CD4-positive, alpha-beta T cell (primary cell): ENCODE results near the gene FKBP5. TPM values are rescaled to one million over a fixed set of nuclear protein-coding genes. Genes with fewer than 3 reads are reported as not detected.
A peak's percentile ranks its signal among the peaks of the same experiment; 100 is the strongest.

ENCODE experiments used
- ATAC-seq: fragments of 200-7000 bp; cut with Tn5 transposase; one replicate; pipeline ENCODE4 v1.10.0; 2022; ENCODE audit warnings: mild to moderate bottlenecking; ENCODE audit not compliant: poor library complexity
- CTCF ChIA-PET: fragments of 350-600 bp; sonication (Branson Sonifier 250); formaldehyde crosslinking; loops from one replicate; lab custom pipeline; 2021; ENCODE audit warnings: antibody characterized with exemption, inconsistent platforms; lab: Charles Lee
- POLR2A ChIA-PET: fragments of 350-600 bp; sonication (Branson Sonifier 250); formaldehyde crosslinking; loops from one replicate; lab custom pipeline; 2021; ENCODE audit warnings: antibody characterized with exemption, inconsistent platforms; lab: Charles Lee
- DNase-seq, 14 experiments: peaks; one replicate each; pipeline ENCODE4 v3.0.0-alpha.2; 2013 to 2020; ENCODE audit warnings: mixed read lengths in 2 of 14
- H3K27ac ChIP-seq, 2 donors: one replicate each; pipeline versions ENCODE4 v1.5.1 to v1.7.0; 2013; ENCODE audit warnings: low read length in 2 of 2, low read depth in 1 of 2, mild to moderate bottlenecking in 1 of 2
- H3K27me3 ChIP-seq, 2 experiments: 1 replicate in 1 of 2; 2 replicates in 1 of 2; pipeline versions ENCODE4 v1.6.1 to v1.7.0; 2013; ENCODE audit warnings: low read length in 2 of 2, control low read depth in 1 of 2, mild to moderate bottlenecking in 1 of 2, moderate library complexity in 1 of 2; ENCODE audit not compliant: insufficient read depth in 2 of 2, control insufficient read depth in 1 of 2
- H3K36me3 ChIP-seq: one replicate; pipeline ENCODE4 v1.6.1; 2013; ENCODE audit warnings: low read length, control low read depth; ENCODE audit not compliant: insufficient read depth
- H3K4me1 ChIP-seq: one replicate; pipeline ENCODE4 v1.6.1; 2013; ENCODE audit warnings: low read length, control low read depth; ENCODE audit not compliant: insufficient read depth
- H3K4me3 ChIP-seq: one replicate; pipeline ENCODE4 v1.5.1; 2013; ENCODE audit warnings: mild to moderate bottlenecking, low read length, moderate library complexity
- H3K9me3 ChIP-seq, 2 experiments: 1 replicate in 1 of 2; 2 replicates in 1 of 2; pipeline versions ENCODE4 v1.6.1 to v1.7.0; 2013; ENCODE audit warnings: low read length in 2 of 2, mild to moderate bottlenecking in 2 of 2, control low read depth in 1 of 2, moderate library complexity in 1 of 2; ENCODE audit not compliant: control insufficient read depth in 1 of 2, insufficient read depth in 1 of 2
- H3K27ac Mint-ChIP-seq: one replicate; pipeline ENCODE4 v1.8.0; 2020; ENCODE audit warnings: mixed read lengths
- H3K27me3 Mint-ChIP-seq: one replicate; pipeline ENCODE4 v1.8.0; 2021; ENCODE audit warnings: mixed read lengths
- H3K36me3 Mint-ChIP-seq: one replicate; pipeline ENCODE4 v1.8.0; 2021; ENCODE audit warnings: low read depth, mixed read lengths
- H3K4me1 Mint-ChIP-seq: one replicate; pipeline ENCODE4 v1.8.0; 2021; ENCODE audit warnings: low read depth, mixed read lengths
- H3K4me3 Mint-ChIP-seq: one replicate; pipeline ENCODE4 v1.8.0; 2020; ENCODE audit warnings: mild to moderate bottlenecking, mixed read lengths
- H3K9me3 Mint-ChIP-seq: one replicate; pipeline ENCODE4 v1.8.0; 2020; ENCODE audit warnings: mixed read lengths
- CTCF ChIP-seq: fragments of 200-600 bp; IDR thresholded peaks from one replicate; pipeline ENCODE4 v1.8.0; 2022; ENCODE audit warnings: antibody characterized with exemption, mild to moderate bottlenecking
- intact Hi-C, 2 experiments: fragments of 100-400 bp; cut with DNase I in 1 of 2; cut with micrococcal nuclease in 1 of 2; formaldehyde crosslinking; loops; one replicate each; pipeline versions ENCODE4 v1.15.1 to v1.9.0; 2023 to 2025; cut with DNase I, micrococcal nuclease
- total RNA-seq, 174 experiments: library from RNA in 2 of 174; stranded (reverse) in 2 of 174; gene quantifications; one replicate each; pipeline ENCODE4 v1.2.3 and lab custom pipeline; 2021 to 2026

The FKBP5 gene
- total RNA-seq, 2 experiments from 2014 or later, result 72.6 to 75.9 TPM

- no peaks in the 10 kb centered on the region for H3K9me3 ChIP-seq
- H3K36me3 ChIP-seq, result no peaks in the 10 kb centered on the region
- peaks cover 65% of the 10 kb centered on the region for H3K4me1 ChIP-seq
- Mint-ChIP-seq H3K4me3 (no peak overlapping the region), H3K27me3 (no peaks in the 10 kb centered on the region), H3K27ac (peak overlapping the region; percentile 84), H3K4me1 (peaks cover 69% of the 10 kb centered on the region), H3K9me3 (no peaks in the 10 kb centered on the region), H3K36me3 (no peaks in the 10 kb centered on the region)
- no peak overlapping the region for H3K4me3 ChIP-seq
- intact Hi-C loops, result no loop called here
- TF ChIP-seq CTCF, result no peak
- ATAC-seq (no peak), DNase-seq (no peak)
- ChIA-PET CTCF (interaction anchor here (0.9 to 2.6 kb wide), 3 partner anchors 11 to 20 kb away, joined by 4 to 5 read pairs (median 4); partner anchors contain the start of gene ARMC12), POLR2A (interaction anchor here (1.9 kb wide), 1 partner anchor 15 kb away, joined by 7 read pairs; no protein-coding TSS in a partner anchor)
- H3K27ac ChIP-seq, result no peak overlapping the region
- H3K27me3 ChIP-seq, result no peaks in the 10 kb centered on the region
These were observed 28.1 kb upstream of the FKBP5 start for GRCh38 chr6:35716798-35717197.

DNA sequence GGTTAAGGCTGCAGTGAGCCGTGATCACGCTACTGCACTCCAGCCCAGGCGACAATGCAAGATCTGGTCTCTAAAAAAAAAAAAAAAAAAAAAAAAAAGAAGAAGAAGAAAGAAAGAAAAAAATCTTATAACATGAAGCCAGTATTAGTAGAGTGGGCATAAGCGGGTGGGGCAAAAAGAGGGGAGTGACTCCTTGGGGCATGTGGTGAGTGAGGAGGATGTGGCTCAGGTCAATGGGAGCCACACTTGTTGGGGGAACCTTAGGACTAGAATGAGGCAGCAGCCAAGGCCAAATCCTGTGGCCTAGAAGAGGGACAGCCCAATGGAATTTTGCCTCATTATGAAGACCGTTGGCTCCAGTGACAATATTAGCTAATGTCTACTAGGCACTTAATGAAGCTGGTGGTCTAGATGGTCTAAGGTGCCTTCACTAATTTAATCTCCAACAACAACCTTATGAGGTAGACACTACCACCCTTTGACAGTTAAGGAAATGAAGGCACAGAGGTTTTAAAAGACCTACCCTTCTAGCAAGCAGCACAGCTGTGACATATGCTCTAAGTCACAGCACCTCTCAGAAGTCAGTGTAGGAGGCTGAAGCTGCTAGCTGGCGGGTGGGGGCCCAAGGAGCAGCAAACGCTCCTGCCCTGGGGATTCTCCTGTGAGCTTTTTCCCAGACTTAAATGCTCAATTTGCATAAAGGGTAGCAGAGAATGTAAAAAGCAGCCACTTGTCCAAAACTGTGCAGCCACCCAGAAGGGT is 24.5 kb upstream of the FKBP5 start:
- ATAC-seq (no peak), DNase-seq (peak in 1 of 14 experiments; percentile 26)
- Mint-ChIP-seq H3K4me3 (no peak overlapping the region), H3K36me3 (no peaks in the 10 kb centered on the region), H3K27ac (no peak overlapping the region), H3K9me3 (no peaks in the 10 kb centered on the region), H3K27me3 (no peaks in the 10 kb centered on the region), H3K4me1 (peaks cover 53% of the 10 kb centered on the region)
- Histone ChIP-seq H3K4me1 (peaks cover 44% of the 10 kb centered on the region), H3K27me3 (no peaks in the 10 kb centered on the region), H3K27ac (no peak overlapping the region), H3K9me3 (no peaks in the 10 kb centered on the region), H3K36me3 (no peaks in the 10 kb centered on the region), H3K4me3 (no peak overlapping the region)
- ChIA-PET POLR2A (interaction anchor here (0.9 to 1.5 kb wide), 3 partner anchors 9 to 112 kb away, joined by 3 to 5 read pairs (median 3); no protein-coding TSS in a partner anchor), CTCF (interaction anchor here (0.8 kb wide), 1 partner anchor 48 kb away, joined by 3 read pairs; no protein-coding TSS in a partner anchor)
- TF ChIP-seq CTCF, result no peak
- intact Hi-C loops, result loop anchor here in 1 of 2 experiments (2.0 kb wide), 1 partner anchor 14 kb away; no protein-coding TSS in a partner anchor

DNA sequence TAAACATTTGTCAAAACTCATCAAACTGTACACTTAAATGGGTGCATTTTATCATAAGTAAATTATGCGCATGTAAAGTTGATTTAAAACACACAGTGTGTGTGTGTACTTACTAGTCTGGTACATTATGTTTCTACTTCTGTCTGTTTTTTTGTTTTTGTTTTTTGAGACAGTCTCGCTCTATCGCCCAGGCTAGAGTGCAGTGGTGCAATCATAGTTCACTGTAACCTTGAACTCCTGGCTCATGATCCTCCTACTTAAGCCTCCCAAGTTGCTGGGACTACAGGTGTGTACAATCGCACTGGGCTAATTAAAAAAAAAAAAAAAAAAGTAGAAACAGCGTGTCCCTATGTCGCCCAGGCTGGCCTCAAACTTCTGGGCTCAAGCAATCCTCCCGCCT is 23.0 kb upstream of the FKBP5 start:
- Mint-ChIP-seq H3K27me3 (no peaks in the 10 kb centered on the region), H3K27ac (no peak overlapping the region), H3K4me3 (no peak overlapping the region), H3K36me3 (no peaks in the 10 kb centered on the region), H3K9me3 (no peaks in the 10 kb centered on the region), H3K4me1 (peaks cover 38% of the 10 kb centered on the region)
- H3K27me3 ChIP-seq, result no peaks in the 10 kb centered on the region
- no peaks in the 10 kb centered on the region for H3K9me3 ChIP-seq
- no peak for DNase-seq
- ATAC-seq, result no peak
- intact Hi-C loops, result loop anchor here in 1 of 2 experiments (2.0 kb wide), 1 partner anchor 15 kb away; no protein-coding TSS in a partner anchor
- H3K27ac ChIP-seq, result no peak overlapping the region
- no peaks in the 10 kb centered on the region for H3K36me3 ChIP-seq
- CTCF ChIA-PET, result no interaction called here
- TF ChIP-seq CTCF, result no peak
- POLR2A ChIA-PET, result interaction anchor here (1.0 kb wide), 1 partner anchor 113 kb away, joined by 3 read pairs; no protein-coding TSS in a partner anchor
- H3K4me3 ChIP-seq, result no peak overlapping the region
- peaks cover 30% of the 10 kb centered on the region for H3K4me1 ChIP-seq
